GM18951 (cell line): ENCODE results near the gene TSPAN32.
"Not testable (repeated sequence)": the region's sequence is repeated elsewhere in the genome, so short reads cannot be mapped to it uniquely, and the experiment has no call there.

ENCODE experiments used
- POLR2A ChIP-seq: IDR thresholded peaks from 4 replicates; pipeline ENCODE4 v1.6.1; 2011; ENCODE audit warnings: mild to moderate bottlenecking; ENCODE audit not compliant: insufficient read length, insufficient read depth; ENCODE audit errors: extremely low read depth
- in situ Hi-C: fragments of 300-500 bp; cut with MboI; formaldehyde crosslinking; loops from one replicate; pipeline ENCODE4 v1.12.0; 2022; ENCODE audit warnings: low sequenced_read_pairs, mixed read lengths, inconsistent platforms; ENCODE audit not compliant: unreplicated experiment

The TSPAN32 gene

GRCh38 chr11:2325123-2325522, 23.3 kb downstream of the TSPAN32 start:
- no peak for TF ChIP-seq POLR2A
- in situ Hi-C loops, result no loop called here

- in situ Hi-C loops, result no loop called here
- no peak for TF ChIP-seq POLR2A
These were observed 23.9 kb downstream of the TSPAN32 start for GRCh38 chr11:2325719-2326118.

DNA sequence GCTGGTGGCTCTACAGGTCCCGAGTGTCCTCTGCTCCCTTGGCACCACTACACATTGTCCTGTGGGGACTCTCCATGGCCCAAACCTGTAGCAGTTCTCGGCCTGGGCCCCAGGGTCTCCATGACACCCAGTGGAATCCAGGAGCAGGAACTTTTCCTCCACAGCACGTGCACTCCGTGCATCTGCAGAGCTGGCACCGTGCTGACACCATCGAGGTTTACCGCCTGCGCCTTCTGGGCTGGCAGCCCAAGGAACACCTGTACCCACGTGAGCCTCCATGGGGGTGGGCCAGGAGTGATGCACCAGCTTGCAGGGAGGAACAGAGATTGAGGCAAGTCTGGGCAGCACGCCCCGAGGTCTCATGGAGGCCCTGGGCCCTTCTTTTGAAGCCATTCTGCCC, 25.2 kb downstream of the TSPAN32 start:
- in situ Hi-C loops, result no loop called here
- TF ChIP-seq POLR2A, result no peak

- in situ Hi-C loops, result no loop called here
- TF ChIP-seq POLR2A, result no peak
These were observed 26.2 kb downstream of the TSPAN32 start for GRCh38 chr11:2328021-2328420.

DNA sequence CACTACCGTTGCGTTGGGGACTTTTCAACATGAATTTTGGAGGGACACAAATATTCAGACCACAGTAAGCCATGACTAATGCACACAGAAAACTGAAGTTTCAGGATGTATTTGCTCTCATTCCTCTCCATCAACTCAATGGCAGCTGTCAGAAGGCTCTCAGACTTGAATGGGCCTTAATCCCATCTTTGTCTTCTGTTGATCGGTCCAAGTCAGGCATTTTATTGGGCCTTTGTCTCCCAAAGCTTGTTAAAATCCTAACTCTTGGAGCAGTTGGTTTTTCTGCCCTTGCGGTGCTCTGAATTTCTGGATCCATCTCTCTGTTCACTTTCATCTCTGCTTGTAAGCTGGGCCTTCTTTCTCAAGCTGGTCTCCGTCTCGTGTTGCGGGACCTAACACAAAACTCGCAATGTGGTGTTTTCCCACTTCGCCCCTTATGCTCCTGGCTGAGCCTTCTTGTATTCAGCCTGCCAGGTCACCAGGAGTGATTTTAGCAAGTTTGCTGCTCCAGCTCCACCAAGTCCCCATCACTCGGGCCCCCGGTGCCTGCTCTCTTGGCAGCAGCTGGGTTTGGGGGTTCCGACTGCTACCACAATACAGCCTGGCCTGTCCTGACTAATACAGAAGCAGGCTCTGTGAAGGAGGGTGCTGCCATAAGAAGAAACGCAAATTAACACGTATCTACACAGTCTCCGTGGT, 27.0 kb downstream of the TSPAN32 start:
- TF ChIP-seq POLR2A, result no peak
- in situ Hi-C loops, result no loop called here

GRCh38 chr11:2329551-2329950, 27.7 kb downstream of the TSPAN32 start:
- no peak for TF ChIP-seq POLR2A

DNA sequence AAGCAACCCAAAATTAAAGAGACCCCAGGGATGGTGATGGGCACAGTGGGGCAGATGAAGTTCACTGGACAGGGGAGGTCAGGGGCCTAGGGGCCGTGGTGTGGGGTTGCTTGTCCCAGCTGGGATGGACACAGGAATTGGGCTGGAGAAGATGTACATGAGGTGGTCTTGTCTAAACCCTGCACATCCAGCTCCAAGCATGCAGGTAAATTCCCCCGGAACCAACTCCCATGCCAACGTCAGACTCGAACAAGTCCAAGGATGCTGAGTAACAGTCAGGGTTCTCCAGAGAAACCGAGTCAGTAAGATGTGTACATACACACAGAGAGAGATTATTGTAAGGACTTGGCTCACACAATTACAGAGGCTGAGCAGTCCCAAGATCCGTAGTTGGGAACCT, 28.9 kb downstream of the TSPAN32 start:
- TF ChIP-seq POLR2A, result no peak

More at GRCh38 chr11:2329551-2329950, 27.7 kb downstream of the TSPAN32 start:
- in situ Hi-C loops, result no loop called here

DNA sequence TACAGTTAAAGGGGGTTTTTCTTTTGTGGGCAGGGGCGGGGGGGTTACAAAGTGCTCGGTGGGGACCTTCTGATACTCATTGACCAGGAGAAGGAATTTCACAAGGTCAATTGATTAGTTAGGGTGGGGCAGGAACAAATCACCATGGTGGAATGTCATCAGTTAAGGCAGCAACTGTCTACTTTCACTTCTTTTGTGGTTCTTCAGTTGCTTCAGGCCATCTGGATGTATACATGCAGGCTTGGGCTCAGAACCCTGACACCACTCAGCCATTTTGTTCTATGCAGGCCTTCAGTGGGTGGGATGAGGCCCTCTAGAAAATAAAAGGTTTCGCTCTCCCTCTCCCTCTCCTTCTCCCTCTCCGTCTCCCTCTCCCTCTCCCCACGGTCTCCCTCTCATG, 29.6 kb downstream of the TSPAN32 start:
- in situ Hi-C loops, result no loop called here
- no peak for TF ChIP-seq POLR2A

More for the DNA sequence above, 28.9 kb downstream of the TSPAN32 start:
- in situ Hi-C loops, result no loop called here

GRCh38 chr11:2332569-2332968, 30.8 kb downstream of the TSPAN32 start:
- in situ Hi-C loops, result not testable (repeated sequence)

DNA sequence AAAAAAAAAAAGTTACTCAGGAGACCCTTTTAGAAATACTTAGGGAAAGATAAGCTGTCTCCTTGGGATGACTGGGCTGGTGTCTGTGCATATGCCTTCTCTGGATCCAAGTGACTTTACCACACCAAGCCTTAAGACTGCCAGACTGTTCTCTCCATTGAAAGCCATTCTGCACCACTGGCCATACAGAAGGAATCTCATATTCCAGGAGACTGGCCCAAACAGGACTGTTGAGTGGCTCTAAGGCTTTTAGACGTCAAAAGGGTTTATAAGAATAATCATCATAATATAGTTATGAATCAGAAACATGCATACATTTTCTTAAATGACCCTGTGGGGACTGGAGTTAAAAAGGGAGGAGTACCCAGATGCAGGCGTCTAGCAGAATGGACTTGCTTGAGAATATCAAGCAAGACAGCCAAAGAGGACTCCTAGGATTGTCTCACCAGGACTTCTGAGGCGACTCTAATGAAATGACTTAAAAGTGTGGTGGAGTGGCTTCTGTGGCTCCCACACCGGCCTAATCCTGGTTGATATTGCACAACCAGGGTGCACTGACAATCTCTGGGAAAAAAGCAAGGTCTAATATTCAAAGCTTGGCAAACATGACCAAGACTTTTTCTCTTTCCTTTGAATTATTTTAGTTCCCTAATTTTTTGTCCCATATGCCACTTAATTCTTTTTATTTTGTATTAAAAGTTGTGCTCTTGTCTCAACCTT, 31.8 kb downstream of the TSPAN32 start:
- in situ Hi-C loops, result not testable (repeated sequence)

GRCh38 chr11:2335286-2335685, 33.5 kb downstream of the TSPAN32 start:
- in situ Hi-C loops, result not testable (repeated sequence)

DNA sequence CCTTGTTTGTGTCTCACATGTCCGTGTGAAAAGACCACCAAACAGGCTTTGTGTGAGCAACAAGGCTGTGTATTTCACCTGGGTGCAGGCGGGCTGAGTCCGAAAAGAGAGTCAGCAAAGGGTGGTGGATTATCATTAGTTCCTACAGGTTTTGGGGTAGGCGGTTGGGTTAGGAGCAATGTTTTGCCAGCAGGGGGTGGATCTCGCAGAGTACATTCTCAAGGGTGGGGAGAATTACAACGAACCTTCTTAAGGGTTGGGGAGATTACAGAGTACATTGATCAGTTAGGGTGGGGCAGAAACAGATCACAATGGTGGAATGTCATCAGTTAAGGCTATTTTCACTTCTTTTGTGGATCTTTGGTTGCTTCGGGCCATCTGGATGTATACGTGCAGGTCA, 36.9 kb downstream of the TSPAN32 start:
- in situ Hi-C loops, result not testable (repeated sequence)

- in situ Hi-C loops, result no loop called here
These were observed 40.7 kb downstream of the TSPAN32 start for GRCh38 chr11:2342557-2342956.

GRCh38 chr11:2342981-2343380, 41.2 kb downstream of the TSPAN32 start:
- in situ Hi-C loops, result no loop called here
- TF ChIP-seq POLR2A, result no peak

More at GRCh38 chr11:2342557-2342956, 40.7 kb downstream of the TSPAN32 start:
- no peak for TF ChIP-seq POLR2A
